GM23248 (cell line): ENCODE data around the gene ATP6AP1.

ENCODE experiments used
- EZH2 ChIP-seq: fragments of 200-600 bp; sonication (generic); IDR thresholded peaks from 2 replicates; pipeline ENCODE4 v1.6.1; 2018; ENCODE audit warnings: antibody characterized with exemption, mild to moderate bottlenecking; ENCODE audit not compliant: insufficient read depth, poor library complexity, severe bottlenecking
- EZH2phosphoT487 ChIP-seq: fragments of 200-600 bp; sonication (generic); IDR thresholded peaks from 2 replicates; pipeline ENCODE4 v1.6.1; 2018; ENCODE audit warnings: antibody characterized with exemption, moderate library complexity, mild to moderate bottlenecking, low read depth; ENCODE audit not compliant: insufficient read depth

- TF ChIP-seq EZH2phosphoT487 (no peak), EZH2 (no peak)
Measured at GRCh38 chrX:154467556-154467955, 39.1 kb downstream of the ATP6AP1 start.
